GM12878 (cell line): Measurements from ENCODE around the gene S100G. TPM values are rescaled to one million over a fixed set of nuclear protein-coding genes. Genes with fewer than 3 reads are reported as not detected.

ENCODE experiments used
- ATAC-seq: fragments of 200-7000 bp; cut with Tn5 transposase; 3 replicates; pipeline ENCODE4 v1.9.1; 2020; ENCODE audit warnings: mild to moderate bottlenecking, moderate library complexity
- BruUV-seq: library from RNA; stranded (reverse); fragments of 400-500 nt; replicated peaks from 2 replicates; lab custom pipeline; 2021; lab: Mats Ljungman, UMichigan
- CTCF ChIA-PET: fragments of 300-600 bp; sonication (Branson Sonifier 250); formaldehyde crosslinking; extraction: SDS; loops from one replicate; lab custom pipeline; 2021; ENCODE audit warnings: inconsistent platforms; lab: Yijun Ruan, JAX
- POLR2A ChIA-PET: fragments of 350-600 bp; formaldehyde crosslinking; extraction: SDS; loops from one replicate; lab custom pipeline; 2021; ENCODE audit warnings: inconsistent platforms; lab: Charles Lee
- RAD21 ChIA-PET: fragments of 300-600 bp; sonication (Branson Sonifier 250); formaldehyde crosslinking; loops from one replicate; lab custom pipeline; 2023; ENCODE audit warnings: antibody characterized with exemption; ENCODE audit not compliant: unreplicated experiment; lab: Charles Lee
- SMC1A ChIA-PET: fragments of 300-600 bp; sonication (Branson Sonifier 250); formaldehyde crosslinking; loops from one replicate; lab custom pipeline; 2023; ENCODE audit not compliant: unreplicated experiment, uncharacterized antibody; lab: Charles Lee
- DNase-seq: peaks from one replicate; pipeline ENCODE4 v3.0.0-alpha.2; 2011; ENCODE audit warnings: low read depth, low spot score
- FAIRE-seq: peaks from 3 replicates; lab custom pipeline; 2011; peaks lifted over from hg19 to GRCh38; lab: Jason Lieb, UNC
- H2AFZ ChIP-seq: 2 replicates; pipeline ENCODE4 v1.6.0; 2011; ENCODE audit warnings: low read depth, low read length, control low read depth; ENCODE audit not compliant: control insufficient read depth
- H3K27ac ChIP-seq: 2 replicates; pipeline ENCODE4 v1.5.1; 2011; ENCODE audit warnings: control low read depth; ENCODE audit not compliant: control insufficient read depth, insufficient read depth
- H3K27me3 ChIP-seq, 2 experiments: replicated peaks in 1 of 2; 2 replicates each; pipeline versions ENCODE4 v1.6.0 to v1.6.1; 2011; ENCODE audit warnings: low read length in 1 of 2; ENCODE audit not compliant: control insufficient read depth in 2 of 2, insufficient read depth in 2 of 2
- H3K36me3 ChIP-seq, 2 experiments: 2 replicates each; pipeline ENCODE4 v1.5.1; 2011; ENCODE audit warnings: low read length in 1 of 2; ENCODE audit not compliant: control insufficient read depth in 2 of 2, insufficient read depth in 2 of 2
- H3K4me1 ChIP-seq: 2 replicates; pipeline ENCODE4 v1.6.1; 2011; ENCODE audit warnings: mild to moderate bottlenecking, low read length, moderate library complexity, mixed read lengths; ENCODE audit not compliant: control insufficient read depth, insufficient read depth
- H3K4me2 ChIP-seq: 2 replicates; pipeline ENCODE4 v1.6.0; 2011; ENCODE audit warnings: control low read depth; ENCODE audit not compliant: control insufficient read depth, insufficient read depth
- H3K4me3 ChIP-seq: fragments of 200-600 bp; sonication (generic); 2 replicates; pipeline ENCODE4 v1.5.1; 2016
- H3K79me2 ChIP-seq: 2 replicates; pipeline ENCODE4 v1.6.0; 2011; ENCODE audit warnings: low read length; ENCODE audit not compliant: control insufficient read depth, insufficient read depth
- H3K9ac ChIP-seq: 2 replicates; pipeline ENCODE4 v1.8.0; 2011; ENCODE audit warnings: low read length, control low read depth, mixed read lengths; ENCODE audit not compliant: control insufficient read depth, insufficient read depth
- H3K9me3 ChIP-seq: replicated peaks from 3 replicates; pipeline ENCODE4 v1.5.1; 2011; ENCODE audit warnings: mild to moderate bottlenecking, low read length; ENCODE audit not compliant: control insufficient read depth, insufficient read depth
- H4K20me1 ChIP-seq: 2 replicates; pipeline ENCODE4 v1.6.0; 2011; ENCODE audit not compliant: control insufficient read depth, insufficient read depth
- BACH1 ChIP-seq: fragments of 450-650 bp; IDR thresholded peaks from 2 replicates; pipeline ENCODE4 v1.6.1; 2017; ENCODE audit warnings: mild to moderate bottlenecking, borderline replicate concordance
- CHD4 ChIP-seq: fragments of 200-600 bp; sonication (generic); IDR thresholded peaks from 2 replicates; pipeline ENCODE4 v1.6.1; 2016; ENCODE audit warnings: mild to moderate bottlenecking
- CREB1 ChIP-seq: IDR thresholded peaks from 2 replicates; pipeline ENCODE4 v1.6.1; 2012; ENCODE audit warnings: low read depth, mild to moderate bottlenecking, inconsistent platforms
- GABPA ChIP-seq: IDR thresholded peaks from 2 replicates; pipeline ENCODE4 v1.6.1; 2014; ENCODE audit warnings: antibody characterized with exemption, low read depth, mild to moderate bottlenecking, inconsistent platforms
- GATAD2B ChIP-seq: fragments of 450-650 bp; conservative IDR thresholded peaks from 2 replicates; pipeline ENCODE4 v1.6.1; 2017; ENCODE audit warnings: low read depth, mild to moderate bottlenecking, moderate library complexity
- IKZF1 ChIP-seq: fragments of 450-650 bp; conservative IDR thresholded peaks from 2 replicates; pipeline ENCODE4 v1.6.1; 2017; ENCODE audit warnings: antibody characterized with exemption, mild to moderate bottlenecking
- ZSCAN29 ChIP-seq: fragments of 450-650 bp; IDR thresholded peaks from 2 replicates; pipeline ENCODE4 v1.6.1; 2017; ENCODE audit warnings: mild to moderate bottlenecking, moderate library complexity
- WGBS: methylation state at CpG from one replicate; pipeline ENCODE4 v1.1.6; 2016; ENCODE audit warnings: low lambda C conversion rate; ENCODE audit not compliant: insufficient replicate concordance, insufficient coverage; ENCODE audit errors: missing lambda C conversion rate; 5-methylcytosine and 5-hydroxymethylcytosine counted together
- in situ Hi-C: fragments of 300-500 bp; cut with MboI; formaldehyde crosslinking; loops from 9 replicates; pipeline ENCODE4 v1.14.3; 2018; ENCODE audit warnings: mixed read lengths
- intact Hi-C: fragments of 100-400 bp; cut with micrococcal nuclease; formaldehyde crosslinking; loops from one replicate; pipeline ENCODE4 v1.14.2; 2022; ENCODE audit not compliant: unreplicated experiment
- polyA plus RNA-seq, 11 experiments: library from polyadenylated mRNA; depleted of rRNA in 4 of 11; unstranded in 6 of 11; stranded (reverse) in 5 of 11; fragments of >200 nt; fragmentation: Nextera tagmentation in 4 of 11; fragmentation: Illumina TruSeq in 1 of 11; extraction: Ambion mirVana in 4 of 11; extraction: Trizol in 1 of 11; gene quantifications; 1 replicate in 1 of 11; 2 replicates in 10 of 11; pipeline versions ENCODE4 v1.2.1 to v1.2.3, GENCODE V29; 2011 to 2016; ENCODE audit warnings: inconsistent platforms in 2 of 11, missing spikeins in 2 of 11, low read depth in 1 of 11
- total RNA-seq, 4 experiments: library from RNA; depleted of rRNA in 3 of 4; stranded (reverse); fragments of >200 nt in 3 of 4; fragmentation: Illumina TruSeq in 1 of 4; extraction: Trizol in 1 of 4; gene quantifications; 2 replicates each; pipeline versions ENCODE4 v1.2.1 to v1.2.3, GENCODE V29; 2013 to 2021
- TF ChIP-seq, protein P1 (sequence below): fragments of 450-650 bp; IDR thresholded peaks from 2 replicates; pipeline ENCODE4 v1.6.1; 2017; ENCODE audit warnings: mild to moderate bottlenecking

The S100G gene
- total and polyA plus RNA-seq, 10 of the 15 experiments (the other 5 are each of a cell fraction or from before 2014, with no cell fraction given): not detected

- POLR2A ChIA-PET: no interaction called here
These were observed 28.7 kb downstream of the S100G start for GRCh38 chrX:16678689-16679088.

More at GRCh38 chrX:16678689-16679088, 28.7 kb downstream of the S100G start:
- RAD21 ChIA-PET: no interaction called here
- intact Hi-C loops: no loop called here
- Histone ChIP-seq H4K20me1 (no peaks in the 10 kb centered on the region), H3K4me2 (no peak overlapping the region), H2AFZ (no peak overlapping the region)
- TF ChIP-seq CREB1: no peak
- TF ChIP-seq IKZF1: no peak
- no peak for TF ChIP-seq CHD4
- no peak for TF ChIP-seq BACH1
- no peak for TF ChIP-seq ZSCAN29
- TF ChIP-seq, protein P1, sequence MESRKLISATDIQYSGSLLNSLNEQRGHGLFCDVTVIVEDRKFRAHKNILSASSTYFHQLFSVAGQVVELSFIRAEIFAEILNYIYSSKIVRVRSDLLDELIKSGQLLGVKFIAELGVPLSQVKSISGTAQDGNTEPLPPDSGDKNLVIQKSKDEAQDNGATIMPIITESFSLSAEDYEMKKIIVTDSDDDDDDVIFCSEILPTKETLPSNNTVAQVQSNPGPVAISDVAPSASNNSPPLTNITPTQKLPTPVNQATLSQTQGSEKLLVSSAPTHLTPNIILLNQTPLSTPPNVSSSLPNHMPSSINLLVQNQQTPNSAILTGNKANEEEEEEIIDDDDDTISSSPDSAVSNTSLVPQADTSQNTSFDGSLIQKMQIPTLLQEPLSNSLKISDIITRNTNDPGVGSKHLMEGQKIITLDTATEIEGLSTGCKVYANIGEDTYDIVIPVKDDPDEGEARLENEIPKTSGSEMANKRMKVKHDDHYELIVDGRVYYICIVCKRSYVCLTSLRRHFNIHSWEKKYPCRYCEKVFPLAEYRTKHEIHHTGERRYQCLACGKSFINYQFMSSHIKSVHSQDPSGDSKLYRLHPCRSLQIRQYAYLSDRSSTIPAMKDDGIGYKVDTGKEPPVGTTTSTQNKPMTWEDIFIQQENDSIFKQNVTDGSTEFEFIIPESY: no peak
- TF ChIP-seq GATAD2B: no peak
- TF ChIP-seq GABPA: no peak
- TF ChIP-seq, all 136 proteins: peak for 0
- Histone ChIP-seq H3K9me3 (no peaks in the 10 kb centered on the region), H3K79me2 (no peaks in the 10 kb centered on the region), H3K36me3 (peaks cover 0 to 1% of the 10 kb centered on the region in 2 experiments; a peak in 1 of 4 replicates), H3K9ac (no peak overlapping the region), H3K27ac (no peak overlapping the region), H3K4me1 (no peaks in the 10 kb centered on the region), H3K27me3 (no peaks in the 10 kb centered on the region), H3K4me3 (no peak overlapping the region)
- ChIA-PET CTCF (interaction anchor here (0.7 to 1.0 kb wide), 2 partner anchors 10 to 16 kb away, joined by 3 read pairs; no protein-coding TSS in a partner anchor), SMC1A (no interaction called here)
- 60% methylated on average over 11 of the region's 11 CpGs for WGBS
- ATAC-seq (no peak), FAIRE-seq (no peak), DNase-seq (no peak)
- BruUV-seq: no TSS peak
- in situ Hi-C loops: no loop called here
